ENCODE data around the gene UBE4A. TPM values are rescaled to one million over a fixed set of nuclear protein-coding genes. Genes with fewer than 3 reads are reported as not detected.
"Not testable (repeated sequence)": the region's sequence is repeated elsewhere in the genome, so short reads cannot be mapped to it uniquely, and the experiment has no call there.

UBE4A gene
- total RNA-seq, 2 experiments from 2014 or later: 40.2 to 40.5 TPM

DNA sequence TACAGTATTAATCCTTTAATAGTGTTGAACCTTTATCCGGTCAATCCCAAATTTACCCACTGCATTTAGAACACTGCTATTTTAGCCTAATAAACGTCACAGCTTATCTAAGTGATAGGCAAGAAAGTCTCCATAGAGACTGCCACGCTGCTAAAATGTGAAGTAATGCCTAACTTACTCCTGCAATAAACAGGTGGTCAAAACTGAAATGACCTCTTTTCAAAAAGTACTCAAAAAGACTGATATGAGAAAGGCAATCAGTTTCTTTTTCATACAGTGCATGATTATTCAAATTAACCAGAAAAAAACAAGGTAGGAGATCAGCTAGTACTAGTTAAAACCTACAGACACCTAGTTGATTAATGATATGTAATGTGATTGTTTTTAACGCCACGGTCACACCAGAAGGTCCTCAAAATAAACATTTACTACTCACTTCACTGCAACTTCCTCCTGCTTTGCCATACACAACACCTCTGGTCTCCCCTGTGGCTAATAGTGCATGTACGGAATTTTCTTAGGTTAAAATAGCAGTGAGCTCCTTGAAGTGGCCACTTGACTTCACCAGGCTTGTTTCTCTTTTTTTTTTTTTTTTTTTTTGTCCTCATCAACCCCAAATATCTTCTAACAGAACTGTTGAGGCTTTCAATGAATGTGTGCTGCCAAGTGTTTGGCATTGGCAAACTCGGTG is 50.8 kb downstream of the UBE4A start:
- ChIA-PET CTCF (interaction anchor here (1.0 kb wide), 1 partner anchor 78 kb away, joined by 3 read pairs; no protein-coding TSS in a partner anchor), POLR2A (interaction anchor here (0.9 to 1.4 kb wide), 4 partner anchors 9 to 24 kb away, joined by 3 to 5 read pairs (median 3); no protein-coding TSS in a partner anchor)
- Mint-ChIP-seq H3K36me3 (ENCODE audit: low read depth) (peaks cover 28% of the 10 kb centered on the region), H3K27me3 (no peaks in the 10 kb centered on the region), H3K4me1 (ENCODE audit: low read depth) (peaks cover 28% of the 10 kb centered on the region), H3K4me3 (no peak overlapping the region), H3K9me3 (no peaks in the 10 kb centered on the region), H3K27ac (no peak overlapping the region)
- no peak for ATAC-seq
- intact Hi-C loops (cut with micrococcal nuclease): no loop called here
- no peak for TF ChIP-seq CTCF (IDR thresholded peaks at IDR 0.05)
- DNase-seq: no peak

DNA sequence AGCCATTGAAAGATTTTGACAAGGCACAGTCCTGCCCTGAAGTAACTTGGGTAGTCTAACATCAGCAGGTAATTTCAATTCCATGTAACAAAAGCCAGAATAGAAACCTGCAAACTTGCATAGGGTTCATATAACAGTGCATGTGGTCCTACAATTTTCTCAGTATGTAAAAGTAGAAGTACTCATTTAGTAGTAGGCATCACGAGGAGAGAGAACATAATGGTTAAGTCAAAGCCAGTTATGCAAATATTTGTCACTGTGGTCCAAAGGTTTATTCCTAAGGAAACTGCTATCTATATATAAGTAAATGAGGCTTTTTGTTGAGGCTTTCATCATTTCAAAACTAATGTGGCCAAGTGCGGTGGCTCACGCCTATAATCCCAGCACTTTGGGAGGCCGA is 52.1 kb downstream of the UBE4A start:
- H3K27ac Mint-ChIP-seq: no peak overlapping the region
- no peaks in the 10 kb centered on the region for H3K9me3 Mint-ChIP-seq
- ChIA-PET CTCF (no interaction called here), POLR2A (no interaction called here)
- no peaks in the 10 kb centered on the region for H3K27me3 Mint-ChIP-seq
- no peak for ATAC-seq
- DNase-seq: no peak
- H3K4me1 Mint-ChIP-seq (ENCODE audit: low read depth): peaks cover 18% of the 10 kb centered on the region
- H3K4me3 Mint-ChIP-seq: no peak overlapping the region
- peaks cover 19% of the 10 kb centered on the region for H3K36me3 Mint-ChIP-seq (ENCODE audit: low read depth)
- no peak for TF ChIP-seq CTCF (IDR thresholded peaks at IDR 0.05)
- intact Hi-C loops (cut with micrococcal nuclease): no loop called here

- no peak overlapping the region for H3K4me3 Mint-ChIP-seq
- ChIA-PET POLR2A (interaction anchor here (1.1 to 1.4 kb wide), 2 partner anchors 11 to 15 kb away, joined by 3 to 5 read pairs; partner anchors contain the start of gene ATP5MG), CTCF (interaction anchor here (0.6 kb wide), 1 partner anchor 268 kb away, joined by 3 read pairs; no protein-coding TSS in a partner anchor)
- H3K27me3 Mint-ChIP-seq: no peaks in the 10 kb centered on the region
- no peaks in the 10 kb centered on the region for H3K9me3 Mint-ChIP-seq
- peaks cover 12% of the 10 kb centered on the region for H3K4me1 Mint-ChIP-seq (ENCODE audit: low read depth)
- ATAC-seq (no peak), DNase-seq (no peak)
- TF ChIP-seq CTCF (IDR thresholded peaks at IDR 0.05): no peak
- H3K36me3 Mint-ChIP-seq (ENCODE audit: low read depth): peaks cover 13% of the 10 kb centered on the region
- H3K27ac Mint-ChIP-seq: no peak overlapping the region
- intact Hi-C loops (cut with micrococcal nuclease): no loop called here
These were observed 53.5 kb downstream of the UBE4A start for GRCh38 chr11:118412921-118413320.

- intact Hi-C loops (cut with micrococcal nuclease): no loop called here
- Mint-ChIP-seq H3K36me3 (ENCODE audit: low read depth) (no peaks in the 10 kb centered on the region), H3K27ac (no peak overlapping the region), H3K9me3 (no peaks in the 10 kb centered on the region), H3K4me1 (ENCODE audit: low read depth) (no peaks in the 10 kb centered on the region), H3K4me3 (no peak overlapping the region), H3K27me3 (no peaks in the 10 kb centered on the region)
- TF ChIP-seq CTCF (IDR thresholded peaks at IDR 0.05): no peak
- ATAC-seq (no peak), DNase-seq (no peak)
- CTCF ChIA-PET: interaction anchor here (1.5 kb wide), 1 partner anchor 37 kb away, joined by 4 read pairs; no protein-coding TSS in a partner anchor
- POLR2A ChIA-PET: interaction anchor here (0.6 kb wide), 1 partner anchor 20 kb away, joined by 3 read pairs; no protein-coding TSS in a partner anchor
These were observed 55.8 kb downstream of the UBE4A start for GRCh38 chr11:118415062-118415738.

GRCh38 chr11:118415739-118416068 is 56.3 kb downstream of the UBE4A start:
- no peak overlapping the region for H3K4me3 Mint-ChIP-seq
- H3K36me3 Mint-ChIP-seq (ENCODE audit: low read depth): no peaks in the 10 kb centered on the region
- intact Hi-C loops (cut with micrococcal nuclease): no loop called here
- DNase-seq (peak; percentile 39), ATAC-seq (peak; percentile 77)
- POLR2A ChIA-PET: interaction anchor here (0.6 kb wide), 1 partner anchor 20 kb away, joined by 3 read pairs; no protein-coding TSS in a partner anchor
- H3K27me3 Mint-ChIP-seq: no peaks in the 10 kb centered on the region
- no peaks in the 10 kb centered on the region for H3K4me1 Mint-ChIP-seq (ENCODE audit: low read depth)
- no peaks in the 10 kb centered on the region for H3K9me3 Mint-ChIP-seq
- TF ChIP-seq CTCF (IDR thresholded peaks at IDR 0.05): no peak
- CTCF ChIA-PET: interaction anchor here (1.0 to 1.1 kb wide), 2 partner anchors 15 to 73 kb away, joined by 3 read pairs; no protein-coding TSS in a partner anchor
- H3K27ac Mint-ChIP-seq: no peak overlapping the region

DNA sequence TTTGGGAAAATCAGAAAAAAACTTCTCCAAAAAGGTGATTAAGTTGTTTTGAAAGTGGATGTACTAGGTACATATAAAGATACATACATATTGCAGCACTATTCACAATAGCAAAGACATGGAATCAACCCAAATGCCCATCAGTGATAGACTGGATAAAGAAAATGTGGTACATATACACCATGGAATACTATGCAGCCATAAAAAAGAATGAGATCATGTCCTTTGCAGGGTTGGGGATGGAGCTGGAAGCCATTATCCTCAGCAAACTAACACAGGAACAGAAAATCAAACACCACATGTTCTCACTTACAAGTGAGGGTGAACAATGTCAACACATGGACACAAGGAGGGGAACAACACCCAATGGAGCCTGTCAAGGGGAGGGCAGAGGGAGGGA is 57.5 kb downstream of the UBE4A start:
- DNase-seq; POLR2A ChIA-PET; H3K9me3 Mint-ChIP-seq; H3K36me3 Mint-ChIP-seq (ENCODE audit: low read depth); H3K27me3 Mint-ChIP-seq; H3K27ac Mint-ChIP-seq; H3K4me1 Mint-ChIP-seq (ENCODE audit: low read depth); ATAC-seq; intact Hi-C loops (cut with micrococcal nuclease); H3K4me3 Mint-ChIP-seq: not testable (repeated sequence)
- CTCF ChIA-PET: interaction anchor here (1.0 to 1.1 kb wide), 2 partner anchors 14 to 71 kb away, joined by 3 read pairs; no protein-coding TSS in a partner anchor
